Subcutaneous adipose tissue (tissue), 4 donors: ENCODE data around the gene KRT16. TPM values are rescaled to one million over a fixed set of nuclear protein-coding genes. Genes with fewer than 3 reads are reported as not detected.

Source experiments
- total RNA-seq, 4 donors: library from RNA; depleted of rRNA; stranded (reverse); fragments of >200 nt; gene quantifications; one replicate each; pipeline ENCODE4 v1.1.0, GENCODE V29; 2016
- TF ChIP-seq, protein P1 (sequence below): fragments of 450-650 bp; IDR thresholded peaks from one replicate; pipeline ENCODE4 v1.5.1; 2016; ENCODE audit warnings: low read depth, mild to moderate bottlenecking, control low read depth, antibody characterized with exemption, moderate library complexity

Gene KRT16
- total RNA-seq, 4 donors from 2014 or later: 7.5 to 42.0 (median 30.4) TPM; not detected in 1

DNA sequence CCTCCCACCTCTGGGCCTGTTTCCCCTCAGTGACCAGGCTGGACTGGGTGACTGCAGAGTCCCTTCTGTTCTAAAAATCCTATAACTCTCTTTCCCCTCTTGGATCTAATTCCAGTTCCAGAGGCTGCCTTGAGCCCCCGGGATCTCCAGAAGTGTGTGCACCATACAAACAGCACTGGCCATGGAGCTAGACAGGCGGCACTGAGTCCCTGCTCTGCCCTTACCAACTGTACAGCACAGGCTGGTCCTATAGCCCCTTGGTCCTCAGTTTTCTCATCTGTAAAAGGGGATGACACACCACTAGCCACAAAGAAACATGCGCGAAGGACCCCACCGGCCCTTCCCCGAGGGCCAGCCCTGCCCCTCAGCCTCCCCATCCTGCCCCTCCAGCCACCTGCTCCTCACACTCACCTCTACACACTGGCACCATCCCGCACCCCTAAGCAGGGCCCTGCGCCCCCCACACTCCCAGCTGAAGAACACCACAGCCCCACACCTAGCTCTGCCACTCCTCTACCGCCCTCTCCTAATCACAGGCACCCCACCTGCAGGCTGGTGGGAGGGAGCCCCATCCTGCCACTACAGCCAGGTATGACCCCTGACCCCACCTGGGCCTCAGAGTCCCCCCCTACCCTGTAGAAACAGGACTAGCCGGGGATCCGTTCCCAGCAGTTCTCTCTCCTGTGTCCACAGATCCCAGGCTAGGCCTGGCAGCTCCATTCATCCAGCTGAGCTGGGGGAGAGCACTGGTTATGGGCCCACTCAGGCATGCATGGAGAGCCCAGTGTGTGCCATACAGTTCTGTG, 913 bp upstream of the KRT16 start:
- TF ChIP-seq, protein P1, sequence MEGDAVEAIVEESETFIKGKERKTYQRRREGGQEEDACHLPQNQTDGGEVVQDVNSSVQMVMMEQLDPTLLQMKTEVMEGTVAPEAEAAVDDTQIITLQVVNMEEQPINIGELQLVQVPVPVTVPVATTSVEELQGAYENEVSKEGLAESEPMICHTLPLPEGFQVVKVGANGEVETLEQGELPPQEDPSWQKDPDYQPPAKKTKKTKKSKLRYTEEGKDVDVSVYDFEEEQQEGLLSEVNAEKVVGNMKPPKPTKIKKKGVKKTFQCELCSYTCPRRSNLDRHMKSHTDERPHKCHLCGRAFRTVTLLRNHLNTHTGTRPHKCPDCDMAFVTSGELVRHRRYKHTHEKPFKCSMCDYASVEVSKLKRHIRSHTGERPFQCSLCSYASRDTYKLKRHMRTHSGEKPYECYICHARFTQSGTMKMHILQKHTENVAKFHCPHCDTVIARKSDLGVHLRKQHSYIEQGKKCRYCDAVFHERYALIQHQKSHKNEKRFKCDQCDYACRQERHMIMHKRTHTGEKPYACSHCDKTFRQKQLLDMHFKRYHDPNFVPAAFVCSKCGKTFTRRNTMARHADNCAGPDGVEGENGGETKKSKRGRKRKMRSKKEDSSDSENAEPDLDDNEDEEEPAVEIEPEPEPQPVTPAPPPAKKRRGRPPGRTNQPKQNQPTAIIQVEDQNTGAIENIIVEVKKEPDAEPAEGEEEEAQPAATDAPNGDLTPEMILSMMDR: no peak

DNA sequence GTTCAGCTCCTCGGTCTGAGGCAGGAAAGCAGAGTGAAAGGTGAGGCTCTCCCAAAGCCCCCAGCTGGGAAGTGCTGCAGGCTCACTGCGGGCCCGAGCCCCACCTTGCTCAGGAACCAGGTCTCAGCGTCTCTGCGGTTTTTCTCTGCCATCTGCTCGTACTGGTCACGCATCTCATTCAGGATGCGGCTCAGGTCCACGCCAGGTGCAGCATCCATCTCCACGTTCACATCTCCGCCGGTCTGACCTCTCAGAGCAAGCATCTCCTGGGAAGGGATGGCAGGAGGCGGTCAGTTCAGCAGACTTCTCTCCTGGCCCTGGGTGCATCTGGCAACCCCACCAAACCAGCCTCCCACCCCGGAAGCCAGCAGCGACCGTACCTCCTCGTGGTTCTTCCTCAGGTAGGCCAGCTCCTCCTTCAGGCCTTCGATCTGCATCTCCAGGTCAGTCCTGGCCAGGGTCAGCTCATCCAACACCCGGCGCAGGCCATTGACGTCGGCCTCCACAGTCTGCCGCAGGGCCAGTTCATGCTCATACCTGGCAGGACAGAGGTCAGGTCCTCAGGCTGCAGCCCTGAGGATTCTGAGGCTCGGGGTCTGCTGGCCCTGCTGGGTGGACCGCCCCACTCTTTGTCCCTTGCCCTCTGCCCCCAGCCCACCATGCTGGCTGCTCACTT, 1.5 kb downstream of the KRT16 start:
- TF ChIP-seq, protein P1: no peak

DNA sequence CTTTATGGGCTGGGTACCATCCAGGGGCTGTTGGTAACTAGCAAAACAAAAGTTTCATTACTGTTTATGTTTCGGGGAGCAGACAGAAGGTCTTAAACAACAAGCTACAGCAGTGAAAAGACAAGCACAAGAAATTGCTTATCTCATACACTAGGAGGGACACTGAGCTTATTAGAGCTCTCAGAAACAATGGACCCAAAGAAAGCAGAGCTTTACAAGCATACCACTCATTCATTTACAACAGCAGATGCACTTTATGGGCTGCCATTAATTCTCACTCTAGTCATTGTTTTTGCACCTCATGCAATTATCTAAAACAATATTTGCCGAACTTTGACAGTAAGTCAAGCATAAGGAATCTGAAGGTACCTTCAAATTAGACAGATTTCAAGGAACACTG, 10.0 kb downstream of the KRT16 start:
- TF ChIP-seq, protein P1: no peak

DNA sequence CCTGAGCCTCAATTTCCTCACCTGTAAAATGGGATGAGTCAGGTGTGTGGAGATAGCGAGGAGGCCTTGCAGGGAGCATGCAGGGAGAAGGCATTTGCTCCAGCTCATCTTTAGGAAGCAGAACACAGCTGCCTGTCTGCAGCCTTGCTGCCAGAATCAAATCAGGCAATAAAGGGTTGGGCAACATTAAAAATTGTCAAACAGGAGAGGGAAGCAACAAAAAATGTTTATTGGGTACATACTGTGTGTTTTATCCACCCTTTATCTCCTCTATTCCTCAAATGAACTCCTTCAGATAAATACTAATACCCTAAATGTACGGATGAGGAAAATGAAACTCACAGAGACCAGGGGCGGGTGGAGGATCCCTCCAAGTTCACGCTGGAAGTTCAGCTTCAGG, 12.2 kb downstream of the KRT16 start:
- TF ChIP-seq, protein P1: no peak

DNA sequence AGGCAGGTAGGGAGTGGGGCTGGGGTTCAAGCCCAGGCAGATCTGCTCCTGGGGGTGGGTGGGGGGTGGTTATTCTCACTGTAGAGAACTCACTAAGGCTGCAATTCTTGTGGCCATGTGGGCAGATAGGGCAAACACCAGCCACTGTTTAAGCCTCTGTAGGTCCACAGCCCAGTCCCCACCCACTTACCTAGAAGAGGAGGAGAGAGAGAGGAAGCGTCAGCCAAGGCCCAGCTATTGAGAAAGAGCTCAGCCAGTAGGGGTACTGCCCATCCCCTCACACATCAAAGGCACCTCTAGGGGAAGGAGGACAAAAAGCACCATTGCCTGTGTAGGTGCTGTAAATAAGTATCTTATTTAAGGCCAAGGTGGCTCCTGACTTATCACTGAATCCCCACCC, 12.9 kb downstream of the KRT16 start:
- TF ChIP-seq, protein P1: no peak

DNA sequence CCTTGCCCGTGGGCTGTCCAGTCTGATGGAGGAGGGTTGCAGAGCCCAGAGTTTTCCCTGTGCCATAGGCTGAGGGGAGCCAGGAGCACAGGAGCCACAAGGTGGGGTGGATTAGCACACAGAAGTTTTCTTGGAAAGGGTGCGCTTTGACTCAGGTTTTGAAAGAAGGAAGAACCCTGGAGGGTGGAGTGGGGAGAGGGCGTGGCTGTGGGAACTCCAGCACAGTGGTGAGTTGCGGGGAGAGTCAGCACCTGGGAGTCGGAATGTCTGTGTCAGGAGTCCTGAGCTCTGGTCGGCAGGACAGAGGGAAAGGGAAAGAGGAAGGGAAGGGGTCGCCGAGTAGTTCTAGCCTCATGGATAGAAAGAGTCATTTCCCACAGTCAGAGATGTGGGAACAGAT, 17.0 kb downstream of the KRT16 start:
- TF ChIP-seq, protein P1: no peak

DNA sequence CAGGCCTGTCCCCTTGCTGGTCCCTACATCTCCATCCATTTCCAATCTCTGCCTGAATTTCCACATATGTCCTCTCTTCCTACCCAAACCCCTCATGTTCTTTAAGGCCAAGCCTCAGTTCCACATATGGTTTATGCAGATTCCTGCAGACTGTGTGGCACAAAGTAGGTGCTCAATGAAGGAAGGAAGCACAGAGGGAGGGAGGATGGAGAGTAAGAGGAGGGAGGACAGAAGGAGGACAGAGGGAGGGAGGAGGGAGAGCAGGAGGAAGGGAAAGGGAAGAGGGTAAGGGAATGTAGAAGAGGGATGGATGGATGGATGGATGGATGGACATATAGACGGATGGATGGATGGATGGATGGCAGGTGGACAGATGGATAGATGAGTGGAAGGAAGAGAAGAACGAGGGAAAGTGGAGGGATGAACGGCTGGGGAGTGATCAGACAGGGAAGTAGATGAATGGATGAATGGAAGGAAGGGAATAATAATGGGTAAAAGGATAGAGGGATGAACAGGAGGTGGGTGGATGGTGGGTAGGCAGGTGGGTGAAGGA, 18.1 kb downstream of the KRT16 start:
- TF ChIP-seq, protein P1: no peak
